RWPE1 (cell line): Measurements from ENCODE around the gene HRC.

ENCODE experiments used
- CTCF ChIA-PET: fragments of 350-600 bp; sonication (Branson Sonifier 250); formaldehyde crosslinking; extraction: SDS; loops from one replicate; lab custom pipeline; 2021; lab: Yijun Ruan, JAX
- POLR2A ChIA-PET: fragments of 400-600 bp; formaldehyde crosslinking; extraction: SDS; loops from one replicate; lab custom pipeline; 2020; ENCODE audit warnings: antibody characterized with exemption; ENCODE audit not compliant: low non-redundant PET; lab: Yijun Ruan, JAX
- DNase-seq: peaks from one replicate; pipeline ENCODE4 v3.0.0; 2012; ENCODE audit warnings: low spot score
- H3K27ac ChIP-seq: fragments of 450-650 bp; 2 replicates; pipeline ENCODE4 v1.5.1; 2017
- CTCF ChIP-seq: fragments of 450-650 bp; conservative IDR thresholded peaks from 2 replicates; pipeline ENCODE4 v1.5.1; 2017; ENCODE audit warnings: low read depth, mild to moderate bottlenecking

Gene HRC

GRCh38 chr19:49106648-49107135 lies 48.5 kb downstream of the HRC start:
- H3K27ac ChIP-seq, result peak overlapping the region; percentile 17; the same call in 1 of the 2 replicates
- CTCF ChIA-PET, result interaction anchor here (0.6 to 1.7 kb wide), 6 partner anchors 10 to 507 kb away, joined by 3 to 10 read pairs (median 4); partner anchors contain the start of gene PPFIA3
- TF ChIP-seq CTCF, result peak; percentile 85
- no peak for DNase-seq
- POLR2A ChIA-PET, result no interaction called here

- no peak for DNase-seq
- CTCF ChIA-PET, result no interaction called here
- peak overlapping the region; percentile 40 for H3K27ac ChIP-seq
- TF ChIP-seq CTCF, result no peak
- POLR2A ChIA-PET, result no interaction called here
These were observed 50.8 kb downstream of the HRC start for GRCh38 chr19:49104229-49104864.

- CTCF ChIA-PET, result no interaction called here
- no peak for TF ChIP-seq CTCF
- peak overlapping the region; percentile 40 for H3K27ac ChIP-seq
- POLR2A ChIA-PET, result no interaction called here
- DNase-seq, result no peak
These were observed 51.7 kb downstream of the HRC start for GRCh38 chr19:49103331-49104085.

- DNase-seq, result no peak
- H3K27ac ChIP-seq, result peak overlapping the region; percentile 34
- TF ChIP-seq CTCF, result no peak
- CTCF ChIA-PET, result no interaction called here
- POLR2A ChIA-PET, result no interaction called here
These were observed 52.9 kb downstream of the HRC start for GRCh38 chr19:49102303-49102702.
